PC-9 (cell line): ENCODE measurements around the gene MCU.

ENCODE experiments used
- CTCF ChIP-seq: fragments of 200-600 bp; sonication (generic); conservative IDR thresholded peaks from 2 replicates; pipeline ENCODE4 v1.6.1; 2017; ENCODE audit warnings: mixed run types, antibody characterized with exemption, mild to moderate bottlenecking, moderate library complexity
- EZH2 ChIP-seq: fragments of 200-600 bp; sonication (generic); IDR thresholded peaks from 2 replicates; pipeline ENCODE4 v1.8.0; 2017; ENCODE audit warnings: antibody characterized with exemption, low read depth

- TF ChIP-seq CTCF = no peak
- no peak for TF ChIP-seq EZH2
Measured at GRCh38 chr10:72712136-72712535, 20.2 kb downstream of the MCU start.
